Activated T-cell treated with anti-CD3 and anti-CD28 coated beads for 48 hours (primary cell): ENCODE measurements around the gene NR2C2AP.
A peak's percentile ranks its signal among the peaks of the same experiment; 100 is the strongest.
"Not testable (repeated sequence)": the region's sequence is repeated elsewhere in the genome, so short reads cannot be mapped to it uniquely, and the experiment has no call there.

Experiments
- DNase-seq: peaks from one replicate; pipeline ENCODE4 v3.0.0-alpha.2; 2020; ENCODE audit warnings: low read depth

Gene NR2C2AP

GRCh38 chr19:19181488-19181998 lies 21.7 kb downstream of the NR2C2AP start:
- no peak for DNase-seq

- no peak for DNase-seq
These were observed 23.4 kb downstream of the NR2C2AP start for GRCh38 chr19:19179548-19180441.

GRCh38 chr19:19176950-19177349 lies 26.3 kb downstream of the NR2C2AP start:
- DNase-seq: no peak

- not testable (repeated sequence) for DNase-seq
These were observed 30.0 kb downstream of the NR2C2AP start for GRCh38 chr19:19173243-19173642.

- no peak for DNase-seq
These were observed 31.2 kb downstream of the NR2C2AP start for GRCh38 chr19:19171821-19172532.

GRCh38 chr19:19170873-19171672 lies 32.1 kb downstream of the NR2C2AP start:
- DNase-seq: no peak

GRCh38 chr19:19170053-19170872 lies 33.0 kb downstream of the NR2C2AP start, which contains the start of gene MEF2B:
Gene MEF2B, minus strand, starts transcription at chr19:19170263. Its CDS starts 19,528 bp downstream, at chr19:19150735.
- DNase-seq: peak; percentile 82

- no peak for DNase-seq
These were observed 33.8 kb downstream of the NR2C2AP start for GRCh38 chr19:19169236-19170052.

GRCh38 chr19:19167612-19168011 lies 35.6 kb downstream of the NR2C2AP start:
- no peak for DNase-seq

GRCh38 chr19:19165396-19165795 lies 37.8 kb downstream of the NR2C2AP start:
- DNase-seq: no peak

- no peak for DNase-seq
These were observed 40.7 kb downstream of the NR2C2AP start for GRCh38 chr19:19162495-19162894.

GRCh38 chr19:19160461-19161035 lies 42.7 kb downstream of the NR2C2AP start:
- no peak for DNase-seq

- no peak for DNase-seq
These were observed 43.7 kb downstream of the NR2C2AP start for GRCh38 chr19:19159534-19159933.

GRCh38 chr19:19157808-19158207 lies 45.4 kb downstream of the NR2C2AP start:
- DNase-seq: no peak

- DNase-seq: no peak
These were observed 47.6 kb downstream of the NR2C2AP start for GRCh38 chr19:19155495-19156219.

- no peak for DNase-seq
These were observed 48.3 kb downstream of the NR2C2AP start for GRCh38 chr19:19154768-19155494.

GRCh38 chr19:19152668-19153384 lies 50.4 kb downstream of the NR2C2AP start:
- DNase-seq: no peak

- no peak for DNase-seq
These were observed 51.8 kb downstream of the NR2C2AP start for GRCh38 chr19:19151418-19151817.
